Astrocyte (in vitro differentiated cells and primary cell): ENCODE results near the gene SH3GL3.

Source experiments
- CTCF ChIP-seq: IDR thresholded peaks from 2 replicates; pipeline ENCODE4 v1.5.1; 2011; ENCODE audit warnings: low read depth, mild to moderate bottlenecking, inconsistent platforms, low read length, moderate library complexity; ENCODE audit not compliant: insufficient read depth
- EZH2 ChIP-seq: IDR thresholded peaks from 2 replicates; pipeline ENCODE4 v1.6.1; 2012; ENCODE audit warnings: mild to moderate bottlenecking, low read length, inconsistent platforms; ENCODE audit not compliant: insufficient read depth

DNA sequence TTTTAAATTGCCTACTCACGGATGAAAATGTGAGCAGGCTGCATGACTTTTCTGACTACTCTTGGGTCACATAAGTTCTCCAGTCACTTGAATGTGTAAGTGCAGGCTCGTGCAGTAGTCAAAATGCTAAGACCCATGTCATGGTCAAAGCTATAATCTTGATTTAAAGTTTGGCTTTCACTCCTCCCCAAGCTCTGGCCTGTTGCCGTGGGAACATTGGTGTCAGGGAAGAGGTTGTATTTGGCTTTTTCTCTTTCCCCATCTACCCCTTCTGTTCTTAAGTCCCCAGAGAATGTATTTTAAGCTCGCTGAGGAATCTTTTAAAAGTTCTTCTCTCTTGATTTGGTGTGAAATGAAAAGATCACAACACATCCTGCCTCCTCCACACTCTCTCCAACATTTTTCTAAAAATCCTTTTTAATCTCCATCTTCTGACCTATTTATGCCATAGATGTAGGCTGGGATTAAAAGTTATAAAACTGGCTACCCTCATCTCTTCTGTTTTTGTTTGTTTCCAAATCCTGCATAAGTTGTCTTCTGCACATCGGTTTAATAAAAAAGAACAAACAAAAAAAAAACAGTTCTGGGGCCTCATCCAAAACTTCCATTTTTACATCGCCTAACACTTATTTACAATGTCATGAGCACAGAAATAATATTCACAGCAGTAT, 145.4 kb downstream of the SH3GL3 start:
- no peak for TF ChIP-seq CTCF
- TF ChIP-seq EZH2 = no peak
